ENCODE data around the gene OLR1. TPM values are rescaled to one million over a fixed set of nuclear protein-coding genes. Genes with fewer than 3 reads are reported as not detected.
"Not testable (repeated sequence)": the region's sequence is repeated elsewhere in the genome, so short reads cannot be mapped to it uniquely, and the experiment has no call there.

Gene OLR1
- 1 to 10 TPM in 1 of 2 donors, under 1 TPM in 1; 0.66 to 5.7 TPM for total RNA-seq

- WGBS, 2 donors = 61 to 77% methylated on average over 7 of the region's 7 CpGs
- DNase-seq (no peak), ATAC-seq (no peak)
- H3K27ac ChIP-seq = no peak within 1 kb of the TSS
- intact Hi-C loops (cut with DNase I) = no loop called here
- H3K4me1 ChIP-seq = no peaks in the 10 kb centered on the region
- no peaks in the 10 kb centered on the region for H3K36me3 ChIP-seq (replicated peaks in 1 of 2; ENCODE audit: insufficient read depth in 1 of 2, low read depth in 2 of 2)
- H3K4me3 ChIP-seq = no peak within 1 kb of the TSS
- TF ChIP-seq POLR2A (IDR thresholded peaks at IDR 0.05) = peak in 1 of 3 donors; percentile 53
- no peak for TF ChIP-seq CTCF (IDR thresholded peaks at IDR 0.05)
- H3K9me3 ChIP-seq = no peaks in the 10 kb centered on the region
- H3K27me3 ChIP-seq = no peaks in the 10 kb centered on the region
Measured at GRCh38 chr12:10171973-10172728, at the start of gene OLR1. OLR1 (minus strand) TSS chr12:10172132; CDS start chr12:10172077, 55 bp downstream.

- ATAC-seq (peak; percentile 99), DNase-seq (peak; percentile 84 to 88 (median 86))
- Histone ChIP-seq H3K9me3 (no peaks in the 10 kb centered on the region), H3K36me3 (replicated peaks in 1 of 2; ENCODE audit: insufficient read depth in 1 of 2, low read depth in 2 of 2) (peaks cover 5 to 19% of the 10 kb centered on the region in 2 donors), H3K27ac (peak overlapping the region; percentile 12 to 57 (median 48)), H3K4me1 (peaks cover 27% of the 10 kb centered on the region), H3K27me3 (no peaks in the 10 kb centered on the region), H3K4me3 (no peak overlapping the region)
- 34 to 38% methylated on average over 8 of the region's 8 CpGs for WGBS, 2 donors
- TF ChIP-seq CTCF (IDR thresholded peaks at IDR 0.05) = no peak
- TF ChIP-seq POLR2A (IDR thresholded peaks at IDR 0.05) = no peak
- intact Hi-C loops (cut with DNase I) = no loop called here
Measured at GRCh38 chr12:10220398-10221077, 48.6 kb upstream of the OLR1 start.

- ATAC-seq = no peak
- Histone ChIP-seq H3K36me3 (replicated peaks in 1 of 2; ENCODE audit: insufficient read depth in 1 of 2, low read depth in 2 of 2) (peaks cover 5 to 15% of the 10 kb centered on the region in 2 donors), H3K4me1 (peaks cover 35% of the 10 kb centered on the region)
Measured at GRCh38 chr12:10218021-10218420, 46.1 kb upstream of the OLR1 start.

GRCh38 chr12:10215946-10216345, 44.0 kb upstream of the OLR1 start:
- H3K9me3 ChIP-seq; DNase-seq; H3K27me3 ChIP-seq; ATAC-seq; H3K36me3 ChIP-seq (replicated peaks in 1 of 2; ENCODE audit: insufficient read depth in 1 of 2, low read depth in 2 of 2); intact Hi-C loops (cut with DNase I); H3K4me3 ChIP-seq: not testable (repeated sequence)
- Histone ChIP-seq H3K4me1 (peaks cover 37% of the 10 kb centered on the region), H3K27ac (peak overlapping the region in 1 of 4 donors; percentile 100)
- 90 to 95% methylated on average over 13 of the region's 13 CpGs for WGBS, 2 donors

More at GRCh38 chr12:10218021-10218420, 46.1 kb upstream of the OLR1 start:
- TF ChIP-seq POLR2A (IDR thresholded peaks at IDR 0.05) = no peak
- TF ChIP-seq CTCF (IDR thresholded peaks at IDR 0.05) = no peak
- DNase-seq = no peak
- H3K27ac ChIP-seq = no peak overlapping the region
- no peak overlapping the region for H3K4me3 ChIP-seq
- H3K9me3 ChIP-seq = no peaks in the 10 kb centered on the region
- WGBS, 2 donors = 89 to 92% methylated on average over 6 of the region's 6 CpGs
- intact Hi-C loops (cut with DNase I) = no loop called here
- no peaks in the 10 kb centered on the region for H3K27me3 ChIP-seq

- Histone ChIP-seq H3K27ac (peak overlapping the region in 3 of 4 donors; percentile 98 to 100 (median 100)), H3K27me3 (no peaks in the 10 kb centered on the region), H3K36me3 (replicated peaks in 1 of 2; ENCODE audit: insufficient read depth in 1 of 2, low read depth in 2 of 2) (no peaks in the 10 kb centered on the region), H3K4me1 (peaks cover 32% of the 10 kb centered on the region), H3K9me3 (no peaks in the 10 kb centered on the region), H3K4me3 (no peak overlapping the region)
- no peak for ATAC-seq
- no peak for DNase-seq
- TF ChIP-seq POLR2A (IDR thresholded peaks at IDR 0.05) (no peak), CTCF (IDR thresholded peaks at IDR 0.05) (no peak)
- 36 to 48% methylated on average over 2 of the region's 2 CpGs for whole genome bisulfite sequencing, 2 donors
- intact Hi-C loops (cut with DNase I) = no loop called here
Measured at GRCh38 chr12:10215436-10215835, 43.5 kb upstream of the OLR1 start.
